NCI-H345 (cell line): ENCODE measurements around the gene SAP30L.

Experiments used
- DNase-seq: peaks from one replicate; lab custom pipeline; 2025; lab: John Stamatoyannopoulos, UW

SAP30L gene

GRCh38 chr5:154421868-154422267 is 23.9 kb upstream of the SAP30L start:
- no peak for DNase-seq

DNA sequence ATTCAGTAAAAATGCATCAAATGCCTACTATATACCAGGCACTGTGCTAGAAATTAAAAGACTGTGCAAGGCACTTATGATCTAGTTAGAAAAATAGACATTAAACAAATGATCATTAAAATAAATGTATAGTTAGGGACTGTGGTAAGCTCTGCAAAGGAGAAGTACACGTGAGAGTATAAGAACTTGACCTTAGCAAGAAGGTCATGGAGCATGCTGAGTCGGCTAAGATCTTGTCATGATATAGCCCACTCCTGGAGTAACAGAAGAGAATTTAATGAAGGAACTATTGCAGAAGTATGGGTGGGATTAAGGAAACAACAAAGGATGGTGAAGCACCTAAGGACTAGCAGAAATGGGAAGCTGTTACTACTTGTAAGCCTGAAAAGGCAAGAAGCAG is 23.5 kb upstream of the SAP30L start:
- no peak for DNase-seq

GRCh38 chr5:154428208-154428607 is 17.6 kb upstream of the SAP30L start:
- no peak for DNase-seq

- no peak for DNase-seq
These were observed 16.5 kb upstream of the SAP30L start for GRCh38 chr5:154429341-154429740.

- DNase-seq = peak; percentile 28
These were observed 15.3 kb upstream of the SAP30L start for GRCh38 chr5:154430466-154430865.

- DNase-seq = no peak
These were observed 14.7 kb upstream of the SAP30L start for GRCh38 chr5:154430961-154431630.

DNA sequence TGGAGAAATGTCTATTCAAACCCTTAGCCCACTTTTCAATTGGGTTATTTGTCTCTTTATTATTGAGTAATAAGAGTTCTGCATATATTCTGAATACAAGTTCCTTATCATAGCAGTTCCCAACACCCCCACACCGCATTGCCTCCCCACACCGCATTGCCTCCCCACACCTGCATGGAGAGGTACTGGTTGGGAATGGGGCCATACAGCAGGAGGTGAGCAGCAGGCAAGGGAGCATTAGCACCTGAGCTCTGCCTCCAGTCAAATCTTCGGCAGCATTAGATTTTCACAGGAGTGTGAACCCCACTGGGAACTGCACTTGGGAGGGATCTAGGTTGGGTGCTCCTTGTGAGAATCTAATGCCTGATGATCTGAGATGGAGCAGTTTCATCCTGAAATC is 10.6 kb upstream of the SAP30L start:
- no peak for DNase-seq

- DNase-seq = no peak
These were observed 8.4 kb upstream of the SAP30L start for GRCh38 chr5:154437281-154437965.

GRCh38 chr5:154440540-154440939 is 5.3 kb upstream of the SAP30L start:
- DNase-seq = no peak

- no peak for DNase-seq
These were observed 3.0 kb upstream of the SAP30L start for GRCh38 chr5:154442801-154443200.

- no peak for DNase-seq
These were observed 1.0 kb upstream of the SAP30L start for GRCh38 chr5:154444556-154445421.

DNA sequence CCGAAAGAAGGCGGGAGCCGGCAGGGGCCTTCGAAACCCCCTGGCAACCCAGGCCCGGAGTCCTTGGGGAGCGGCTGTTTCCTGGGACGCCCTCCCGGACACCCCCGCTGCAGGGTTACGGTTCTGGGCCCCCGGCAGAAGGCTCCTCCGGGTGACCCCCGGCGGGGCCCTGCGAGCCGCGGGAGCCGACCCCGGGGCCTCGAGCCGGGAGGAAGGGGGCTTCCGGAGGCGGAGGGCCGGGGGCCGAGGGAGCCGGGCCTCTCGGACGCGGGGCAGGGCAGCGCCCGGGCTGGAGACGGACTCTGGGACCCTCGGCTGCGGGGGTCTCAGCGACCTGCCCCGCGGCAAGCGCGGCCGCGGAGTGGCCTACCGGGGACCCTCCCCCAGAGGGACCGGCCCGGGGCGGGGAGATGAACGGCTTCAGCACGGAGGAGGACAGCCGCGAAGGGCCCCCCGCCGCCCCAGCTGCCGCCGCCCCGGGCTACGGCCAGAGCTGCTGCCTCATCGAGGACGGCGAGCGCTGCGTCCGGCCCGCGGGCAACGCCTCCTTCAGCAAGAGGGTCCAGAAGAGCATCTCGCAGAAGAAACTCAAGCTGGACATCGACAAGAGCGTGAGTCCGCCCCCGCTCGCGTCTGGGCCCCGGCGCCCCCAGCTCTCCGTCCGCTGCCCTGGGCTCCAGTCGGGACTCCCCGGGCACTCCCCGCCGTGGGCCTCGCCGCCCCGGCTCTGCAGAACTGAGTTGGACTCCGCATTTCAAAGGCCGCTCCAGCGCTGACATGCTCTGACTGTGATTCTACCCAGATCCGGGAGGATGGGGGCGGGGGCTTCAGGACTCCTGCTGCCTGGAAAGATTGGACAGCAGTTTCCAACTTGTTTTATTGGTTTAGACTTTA is 645 bp downstream of the SAP30L start:
- DNase-seq = peak; percentile 39

- no peak for DNase-seq
These were observed 1.4 kb downstream of the SAP30L start for GRCh38 chr5:154447089-154447725.

DNA sequence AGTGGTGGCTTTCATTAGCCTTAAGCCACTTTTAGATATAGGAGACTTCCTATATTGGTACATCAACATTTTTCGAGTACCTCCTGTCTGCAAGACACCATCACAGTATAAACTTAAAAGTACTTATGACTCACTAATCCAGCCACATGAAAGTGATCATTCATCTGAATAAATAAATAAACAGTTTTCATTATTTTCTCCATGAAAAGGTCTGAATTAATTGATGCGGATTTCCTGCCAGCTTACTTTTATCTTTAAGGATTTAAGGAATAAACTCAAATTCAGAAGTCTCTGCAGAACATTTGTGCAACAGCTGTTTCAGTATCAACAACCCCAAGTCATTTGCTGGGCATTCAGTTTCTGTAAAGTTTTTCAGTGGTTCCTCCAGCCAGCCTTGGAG is 4.0 kb downstream of the SAP30L start:
- no peak for DNase-seq

DNA sequence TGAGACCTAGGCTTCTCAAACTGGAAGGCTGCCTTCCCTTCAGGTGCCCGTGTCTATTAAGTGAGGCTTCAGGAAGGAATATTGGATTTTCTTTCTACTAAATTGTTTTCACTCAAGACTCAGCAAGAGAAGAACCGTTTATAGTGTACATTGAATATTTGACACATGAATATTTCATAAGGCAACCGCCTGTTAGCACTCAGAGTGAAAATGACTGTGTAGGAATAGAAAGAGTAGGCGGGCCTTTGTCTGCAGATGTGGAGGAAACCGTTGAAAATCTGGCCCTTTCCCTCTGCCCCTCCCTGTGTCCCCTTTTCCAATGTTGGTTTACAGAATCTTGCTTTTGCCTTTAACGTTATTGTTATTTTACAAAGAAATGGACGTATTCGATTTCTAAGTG is 6.2 kb downstream of the SAP30L start:
- no peak for DNase-seq

- no peak for DNase-seq
These were observed 9.8 kb downstream of the SAP30L start for GRCh38 chr5:154455585-154455984.

DNA sequence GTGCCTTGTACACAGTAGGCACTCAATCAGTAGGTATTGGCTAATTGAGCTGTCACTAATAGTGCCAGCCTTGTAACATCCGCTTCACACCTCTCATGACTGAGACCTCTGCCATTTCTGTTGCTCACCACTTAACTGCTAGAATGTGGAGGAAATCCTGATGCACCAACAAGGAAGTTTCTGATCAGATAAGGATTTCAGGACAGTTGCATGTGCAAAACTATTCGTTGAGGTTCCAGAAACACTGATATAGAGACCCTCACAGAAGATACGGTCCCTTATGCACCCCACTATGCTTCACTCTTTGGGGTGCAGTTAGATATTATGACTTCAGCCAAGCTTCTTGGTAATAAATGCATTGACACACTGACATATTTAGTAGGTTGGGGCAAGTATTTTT is 10.7 kb downstream of the SAP30L start:
- no peak for DNase-seq

GRCh38 chr5:154459015-154459414 is 13.2 kb downstream of the SAP30L start:
- no peak for DNase-seq

DNA sequence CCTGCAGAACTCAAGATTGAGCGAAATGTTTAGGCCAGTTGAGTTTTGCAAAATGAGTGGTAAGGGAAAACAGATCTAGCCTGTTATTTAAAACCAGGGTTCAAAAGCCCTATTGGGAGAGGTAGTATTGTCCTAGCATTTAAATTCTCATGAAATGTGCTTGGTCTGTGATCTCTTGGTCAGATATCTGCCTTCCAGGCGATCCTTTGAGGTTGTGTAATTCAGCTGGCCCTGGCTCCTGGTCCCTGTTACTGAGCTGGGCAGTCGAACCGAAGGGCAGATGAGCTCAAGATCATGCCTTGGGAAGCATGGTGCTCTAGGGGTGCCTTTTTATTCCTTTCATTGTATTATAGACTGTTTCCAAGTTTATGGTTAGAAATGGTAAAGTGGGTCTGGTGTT is 14.4 kb downstream of the SAP30L start:
- no peak for DNase-seq

DNA sequence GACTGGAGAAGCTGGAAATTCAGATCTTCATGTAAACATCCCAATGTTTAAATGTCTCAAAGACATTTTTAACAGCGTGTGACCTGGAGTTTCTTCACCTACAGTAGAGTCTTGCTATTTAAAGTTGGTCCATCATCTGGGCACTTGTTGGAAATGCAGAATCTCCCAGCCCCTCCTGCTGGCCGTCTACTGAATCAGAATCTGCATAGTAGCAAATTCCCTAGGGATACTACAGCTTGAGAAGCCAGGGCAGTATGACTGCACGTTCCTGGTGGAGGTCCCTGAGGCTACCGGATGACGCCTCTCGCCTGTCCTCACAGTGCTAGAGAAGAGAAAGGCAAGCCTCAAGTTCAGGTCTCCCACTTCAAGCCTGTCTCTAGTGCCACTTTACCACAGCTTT is 15.7 kb downstream of the SAP30L start:
- no peak for DNase-seq

GRCh38 chr5:154464438-154464837 is 18.6 kb downstream of the SAP30L start:
- DNase-seq = no peak
